HCT116 (cell line): Measurements from ENCODE around the gene KAZN. TPM values are rescaled to one million over a fixed set of nuclear protein-coding genes. Genes with fewer than 3 reads are reported as not detected.
A peak's percentile ranks its signal among the peaks of the same experiment; 100 is the strongest.

Experiments used
- ATAC-seq: fragments of 200-7000 bp; cut with Tn5 transposase; 2 replicates; pipeline ENCODE4 v1.9.1; 2020; ENCODE audit warnings: mild to moderate bottlenecking, moderate library complexity
- BruUV-seq: library from RNA; stranded (reverse); fragments of 400-500 nt; replicated peaks from 2 replicates; lab custom pipeline; 2021; lab: Mats Ljungman, UMichigan
- CTCF ChIA-PET: fragments of 300-600 bp; sonication (Branson Sonifier 250); formaldehyde crosslinking; loops from one replicate; lab custom pipeline; 2021; ENCODE audit warnings: antibody characterized with exemption; lab: Charles Lee
- POLR2A ChIA-PET: fragments of 300-600, 350-600 bp; sonication (Branson Sonifier 250); formaldehyde crosslinking; loops from one replicate; lab custom pipeline; 2021; ENCODE audit warnings: antibody characterized with exemption; lab: Charles Lee
- RAD21 ChIA-PET, 2 experiments: fragments of 300-600 bp; sonication (Branson Sonifier 250); formaldehyde crosslinking; loops; one replicate each; lab custom pipeline; 2023; ENCODE audit warnings: low total read pairs in 2 of 2; ENCODE audit not compliant: uncharacterized antibody in 2 of 2, unreplicated experiment in 2 of 2, low non-redundant PET in 1 of 2; lab: Charles Lee
- DNase-seq: peaks from one replicate; pipeline ENCODE4 v3.0.0-alpha.2; 2010; ENCODE audit warnings: low read depth, low spot score
- H2AFZ ChIP-seq: fragments of 200-600 bp; shearing (Covaris generic), sonication (generic); 2 replicates; pipeline ENCODE4 v1.6.1; 2017; ENCODE audit warnings: low read depth, mixed run types, mixed read lengths, antibody characterized with exemption, low read length; ENCODE audit not compliant: poor library complexity, severe bottlenecking
- H3K27ac ChIP-seq: 2 replicates; pipeline ENCODE4 v1.5.1; 2012; ENCODE audit warnings: low read depth, low read length
- H3K27me3 ChIP-seq: fragments of 200-600 bp; sonication (generic); 2 replicates; pipeline ENCODE4 v1.6.1; 2016; ENCODE audit warnings: mixed run types, low read length, mixed read lengths; ENCODE audit not compliant: insufficient read depth
- H3K36me3 ChIP-seq, 2 experiments: fragments of 200-500 bp in 1 of 2; fragments of 200-600 bp in 1 of 2; sonication (Bioruptor generic) in 1 of 2; sonication (generic) in 1 of 2; 2 replicates each; pipeline versions ENCODE4 v1.5.1 to v1.6.1; 2014 to 2016; ENCODE audit warnings: low read length in 2 of 2, inconsistent platforms in 1 of 2, mixed read lengths in 1 of 2, mixed run types in 1 of 2; ENCODE audit not compliant: insufficient read depth in 2 of 2, control insufficient read depth in 1 of 2
- H3K4me1 ChIP-seq, 2 experiments: fragments of 200-600 bp in 1 of 2; sonication (generic) in 1 of 2; 2 replicates each; pipeline versions ENCODE4 v1.5.1 to v1.6.1; 2012 to 2017; ENCODE audit warnings: low read length in 2 of 2, inconsistent platforms in 1 of 2, mild to moderate bottlenecking in 1 of 2, mixed read lengths in 1 of 2, mixed run types in 1 of 2, moderate library complexity in 1 of 2; ENCODE audit not compliant: insufficient read depth in 2 of 2, control insufficient read depth in 1 of 2
- H3K4me2 ChIP-seq: fragments of 200-600 bp; sonication (generic); 2 replicates; pipeline ENCODE4 v1.6.1; 2017; ENCODE audit warnings: mixed run types, low read length, mixed read lengths
- H3K4me3 ChIP-seq, 2 experiments: fragments of 200-600 bp in 1 of 2; sonication (generic) in 1 of 2; replicated peaks in 1 of 2; 2 replicates each; pipeline ENCODE4 v1.5.1; 2011 to 2016; ENCODE audit warnings: low read length in 2 of 2, control low read depth in 1 of 2, low read depth in 1 of 2, mild to moderate bottlenecking in 1 of 2, mixed read lengths in 1 of 2, mixed run types in 1 of 2
- H3K79me2 ChIP-seq: fragments of 200-600 bp; sonication (generic); 2 replicates; pipeline ENCODE4 v1.6.1; 2017; ENCODE audit warnings: mild to moderate bottlenecking, mixed run types, low read length, moderate library complexity, mixed read lengths; ENCODE audit not compliant: insufficient read depth
- H3K9ac ChIP-seq: fragments of 200-600 bp; sonication (generic); 2 replicates; pipeline ENCODE4 v1.6.1; 2016; ENCODE audit warnings: low read length, mixed read lengths
- H3K9me2 ChIP-seq: fragments of 200-600 bp; sonication (generic), shearing (Covaris generic); 2 replicates; pipeline ENCODE4 v1.6.1; 2017; ENCODE audit warnings: mixed run types, mild to moderate bottlenecking, moderate library complexity; ENCODE audit not compliant: insufficient read depth
- H3K9me3 ChIP-seq, 2 experiments: fragments of 200-500 bp in 1 of 2; fragments of 200-600 bp in 1 of 2; sonication (Bioruptor generic) in 1 of 2; sonication (generic) in 1 of 2; 2 replicates each; pipeline ENCODE4 v1.6.1; 2014 to 2017; ENCODE audit warnings: low read length in 2 of 2, mixed read lengths in 2 of 2, inconsistent platforms in 1 of 2, low read depth in 1 of 2, mild to moderate bottlenecking in 1 of 2, mixed run types in 1 of 2, moderate library complexity in 1 of 2; ENCODE audit not compliant: control insufficient read depth in 1 of 2, insufficient read depth in 1 of 2
- H4K20me1 ChIP-seq: fragments of 200-600 bp; sonication (generic), shearing (Covaris generic); 2 replicates; pipeline ENCODE4 v1.6.1; 2017; ENCODE audit warnings: mixed run types, mild to moderate bottlenecking, moderate library complexity; ENCODE audit not compliant: insufficient read depth
- ATF3 ChIP-seq: IDR thresholded peaks from 2 replicates; pipeline ENCODE4 v1.6.1; 2012
- CBX3 ChIP-seq: IDR thresholded peaks from 2 replicates; pipeline ENCODE4 v1.6.1; 2012; ENCODE audit warnings: low read depth
- CEBPB ChIP-seq: IDR thresholded peaks from 2 replicates; pipeline ENCODE4 v1.6.1; 2012; ENCODE audit warnings: low read depth
- CTCF ChIP-seq, 3 experiments: fragments of 200-600 bp in 1 of 3; sonication (generic) in 1 of 3; IDR thresholded peaks in 2 of 3; conservative IDR thresholded peaks in 1 of 3; 2 replicates each; pipeline ENCODE4 v1.5.1; 2012 to 2017; ENCODE audit warnings: low read depth in 2 of 3, low read length in 2 of 3, antibody characterized with exemption in 1 of 3, borderline replicate concordance in 1 of 3, control low read depth in 1 of 3, mild to moderate bottlenecking in 1 of 3, mixed read lengths in 1 of 3, mixed run types in 1 of 3, moderate library complexity in 1 of 3; ENCODE audit not compliant: insufficient read depth in 1 of 3
- EGR1 ChIP-seq: IDR thresholded peaks from 2 replicates; pipeline ENCODE4 v1.6.1; 2012; ENCODE audit warnings: low read depth
- ELF1 ChIP-seq: IDR thresholded peaks from 2 replicates; pipeline ENCODE4 v1.6.1; 2012; ENCODE audit warnings: low read depth, borderline replicate concordance
- EZH2 ChIP-seq: fragments of 200-600 bp; sonication (generic); IDR thresholded peaks from 2 replicates; pipeline ENCODE4 v1.6.1; 2017; ENCODE audit warnings: antibody characterized with exemption, mixed run types
- EZH2phosphoT487 ChIP-seq: fragments of 200-600 bp; IDR thresholded peaks from 2 replicates; pipeline ENCODE4 v1.6.1; 2018; ENCODE audit warnings: antibody characterized with exemption, borderline replicate concordance
- FOSL1 ChIP-seq: IDR thresholded peaks from 2 replicates; pipeline ENCODE4 v1.6.1; 2012; ENCODE audit warnings: low read depth
- JUND ChIP-seq: IDR thresholded peaks from 2 replicates; pipeline ENCODE4 v1.6.1; 2012
- POLR2AphosphoS5 ChIP-seq: IDR thresholded peaks from 2 replicates; pipeline ENCODE4 v1.6.1; 2011; ENCODE audit warnings: mild to moderate bottlenecking, low read depth, low read length, moderate library complexity
- RAD21 ChIP-seq: IDR thresholded peaks from 2 replicates; pipeline ENCODE4 v1.6.1; 2012; ENCODE audit warnings: low read depth, mild to moderate bottlenecking
- REST ChIP-seq: IDR thresholded peaks from 2 replicates; pipeline ENCODE4 v1.6.1; 2012; ENCODE audit warnings: low read depth
- SP1 ChIP-seq: IDR thresholded peaks from 2 replicates; pipeline ENCODE4 v1.6.1; 2012; ENCODE audit warnings: low read depth
- TCF7L2 ChIP-seq: IDR thresholded peaks from 2 replicates; pipeline ENCODE4 v1.7.0; 2011; ENCODE audit warnings: borderline replicate concordance, inconsistent platforms; ENCODE audit not compliant: insufficient read depth, insufficient read length; ENCODE audit errors: extremely low read depth
- YY1 ChIP-seq: IDR thresholded peaks from 2 replicates; pipeline ENCODE4 v1.6.1; 2011; ENCODE audit warnings: low read length, low read depth, moderate library complexity, mild to moderate bottlenecking; ENCODE audit not compliant: insufficient replicate concordance; ENCODE audit errors: extremely low read depth
- ZFX ChIP-seq: fragments of 450-650 bp; IDR thresholded peaks from 2 replicates; pipeline ENCODE4 v1.6.1; 2017
- intact Hi-C: fragments of 100-400 bp; cut with micrococcal nuclease; formaldehyde crosslinking; loops from 2 replicates; pipeline ENCODE4 v1.10.0; 2022
- total RNA-seq: library from RNA; stranded (reverse); gene quantifications from one replicate; pipeline ENCODE4 v1.2.1, GENCODE V29; 2021; ENCODE audit not compliant: unreplicated experiment

The KAZN gene
- total RNA-seq, 1 experiment from 2014 or later, result 13.4 TPM

- Histone ChIP-seq H3K9ac (no peak overlapping the region), H3K27ac (no peak overlapping the region), H3K4me1 (peaks cover 0 to 5% of the 10 kb centered on the region in 2 experiments; a peak in 1 of 4 replicates), H4K20me1 (no peaks in the 10 kb centered on the region), H3K9me3 (no peaks in the 10 kb centered on the region), H3K79me2 (no peaks in the 10 kb centered on the region), H3K36me3 (no peaks in the 10 kb centered on the region), H2AFZ (no peak overlapping the region), H3K9me2 (no peaks in the 10 kb centered on the region), H3K4me2 (no peak overlapping the region), H3K4me3 (no peak overlapping the region), H3K27me3 (peaks cover 20% of the 10 kb centered on the region; the same call in 1 of the 2 replicates)
- DNase-seq (no peak), ATAC-seq (peak; percentile 40; the same call in 1 of the 2 replicates)
- no TSS peak for BruUV-seq
- ChIA-PET POLR2A (no interaction called here), RAD21 (no interaction called here), CTCF (interaction anchor here (2.5 kb wide), 1 partner anchor 14 kb away, joined by 12 read pairs; no protein-coding TSS in a partner anchor)
- intact Hi-C loops, result no loop called here
- no peak for TF ChIP-seq CTCF (IDR thresholded peaks at IDR 0.05 in 2 of 3, conservative IDR thresholded peaks at IDR 0.05 in 1 of 3; ENCODE audit: borderline replicate concordance in 1 of 3, insufficient read depth in 1 of 3, low read depth in 2 of 3, low read length in 2 of 3)
- no peak for TF ChIP-seq EGR1
- no peak for TF ChIP-seq ATF3
- TF ChIP-seq CBX3, result no peak
- TF ChIP-seq SP1, result no peak
- TF ChIP-seq EZH2phosphoT487, result no peak
- no peak for TF ChIP-seq EZH2
- TF ChIP-seq TCF7L2, result no peak
- TF ChIP-seq FOSL1, result no peak
- TF ChIP-seq CEBPB, result no peak
- TF ChIP-seq YY1, result no peak
- no peak for TF ChIP-seq ZFX
- no peak for TF ChIP-seq REST
- TF ChIP-seq ELF1, result no peak
- no peak for TF ChIP-seq JUND
- TF ChIP-seq POLR2AphosphoS5, result no peak
- TF ChIP-seq RAD21, result no peak
Observed at GRCh38 chr1:14765773-14766172, 167.3 kb downstream of the KAZN start.
